ENCODE data around the gene FAM216B.

GRCh38 chr13:42803563-42804204 is 22.3 kb downstream of the FAM216B start:
- TF ChIP-seq NRF1 (IDR thresholded peaks at IDR 0.05; ENCODE audit: low read depth, low read length) (no peak), EP300 (IDR thresholded peaks at IDR 0.05; ENCODE audit: borderline replicate concordance in 1 of 2, low read depth in 2 of 2, low read length in 2 of 2) (no peak), POLR2A (IDR thresholded peaks at IDR 0.05; ENCODE audit: control extremely low read depth in 1 of 2, low read depth in 2 of 2, low read length in 2 of 2) (no peak), USF2 (IDR thresholded peaks at IDR 0.05; ENCODE audit: low read length) (no peak), FOSL1 (IDR thresholded peaks at IDR 0.05; ENCODE audit: insufficient read depth, low read depth, low read length) (no peak), CEBPB (IDR thresholded peaks at IDR 0.05; ENCODE audit: low read depth, low read length) (no peak), CTCF (IDR thresholded peaks at IDR 0.05; ENCODE audit: control extremely low read depth in 1 of 3, insufficient read depth in 1 of 3, low read depth in 1 of 3, low read length in 3 of 3) (no peak), CHD7 (IDR thresholded peaks at IDR 0.05; ENCODE audit: insufficient replicate concordance, low read length) (no peak), KDM5A (IDR thresholded peaks at IDR 0.05; ENCODE audit: low read length) (no peak), TCF12 (IDR thresholded peaks at IDR 0.05; ENCODE audit: low read depth, low read length) (no peak), ASH2L (IDR thresholded peaks at IDR 0.05; ENCODE audit: low read length) (no peak)
